DMS153 (cell line): ENCODE measurements around the gene TEX26.

Source experiments
- DNase-seq: peaks from one replicate; lab custom pipeline; 2025; lab: John Stamatoyannopoulos, UW

The TEX26 gene

DNA sequence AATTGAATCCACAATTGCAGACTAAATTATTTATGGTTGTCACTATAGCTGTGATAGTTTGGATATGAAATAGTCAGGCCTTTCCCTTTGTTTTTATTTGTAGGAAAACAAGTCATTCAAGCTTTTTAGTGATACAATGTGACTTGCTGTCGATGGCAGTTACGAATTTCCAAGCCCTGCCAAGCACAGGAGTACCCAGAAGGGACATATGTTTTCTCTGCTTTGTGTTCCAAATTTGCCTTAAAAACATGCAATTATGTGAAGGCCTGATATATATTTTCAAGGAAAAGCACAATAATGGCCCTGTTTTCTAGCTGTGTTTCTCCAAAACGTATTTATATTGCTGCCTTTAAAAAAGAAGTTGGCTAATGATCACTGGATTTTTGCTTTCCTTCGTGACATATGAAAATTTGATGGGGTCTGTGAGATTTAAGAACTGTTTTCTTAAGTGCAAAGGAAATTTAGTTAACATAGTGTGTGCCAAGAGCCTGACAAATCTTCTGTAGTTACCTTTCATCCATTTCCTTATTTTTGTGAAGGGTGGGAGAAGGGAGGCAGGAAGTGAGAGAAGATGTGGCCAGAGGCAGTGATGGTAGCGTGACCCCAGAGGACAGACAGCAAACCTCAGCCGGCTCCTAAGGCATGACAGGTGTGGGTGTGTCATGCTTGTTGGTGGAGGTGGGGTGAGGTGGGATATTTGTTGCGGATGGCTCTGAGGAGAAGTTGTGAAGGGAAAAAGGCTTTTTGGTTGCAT, 79.6 kb downstream of the TEX26 start:
- no peak for DNase-seq

DNA sequence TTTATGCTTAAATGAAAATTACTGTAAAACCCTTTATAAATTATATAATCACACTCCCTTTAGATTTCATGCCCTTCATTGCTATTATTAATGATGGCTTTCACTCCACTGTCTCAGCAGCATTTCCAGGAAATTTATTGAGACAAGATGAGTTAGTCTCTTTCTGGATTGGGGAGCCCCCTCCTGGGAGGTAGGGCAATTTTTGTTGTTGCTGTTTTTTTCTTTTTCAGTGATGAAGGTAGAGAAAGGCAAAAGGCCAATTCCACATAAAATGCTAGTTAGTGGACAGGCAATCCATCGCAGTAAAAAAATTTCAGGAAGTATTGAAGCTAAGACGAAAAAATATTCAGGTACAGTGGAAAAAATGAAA, 80.2 kb downstream of the TEX26 start:
- no peak for DNase-seq

DNA sequence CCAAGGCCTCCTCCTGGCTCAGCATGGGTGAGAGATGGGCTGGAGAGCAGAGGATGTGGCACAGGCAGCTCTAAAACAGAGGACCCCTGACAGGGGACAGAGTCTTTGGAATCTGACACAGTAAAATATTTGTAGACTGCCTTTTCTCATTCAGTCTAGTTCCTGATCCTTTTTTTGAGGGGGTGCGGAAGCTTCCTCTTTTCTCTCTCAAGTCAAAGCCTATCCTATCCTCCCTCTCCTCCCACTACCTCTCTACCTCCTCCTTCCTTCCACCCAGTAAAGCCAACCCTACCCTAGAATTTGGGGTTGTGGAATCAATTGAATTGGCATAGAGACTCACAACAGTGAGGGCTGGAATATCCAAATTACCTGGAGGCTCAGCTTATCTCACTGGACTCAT, 82.0 kb downstream of the TEX26 start:
- DNase-seq = no peak

DNA sequence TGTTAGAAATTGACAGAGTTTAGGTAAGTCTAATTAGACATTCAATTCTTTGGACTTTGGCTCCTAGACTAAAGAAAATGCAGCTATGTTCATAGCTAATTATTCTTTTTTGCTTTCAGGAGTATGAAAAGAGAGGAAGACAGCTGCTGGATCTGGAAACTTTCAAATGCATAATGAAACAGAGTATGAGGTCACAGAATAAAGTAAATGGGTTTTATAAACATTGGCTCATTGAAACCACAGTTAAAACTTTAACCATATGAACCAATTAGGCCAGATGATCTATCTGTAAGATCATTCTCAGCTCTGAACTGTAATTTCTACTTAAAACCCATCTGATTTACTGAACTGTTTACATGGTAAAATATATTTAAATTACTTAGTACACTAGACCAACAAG, 82.7 kb downstream of the TEX26 start:
- DNase-seq = no peak

DNA sequence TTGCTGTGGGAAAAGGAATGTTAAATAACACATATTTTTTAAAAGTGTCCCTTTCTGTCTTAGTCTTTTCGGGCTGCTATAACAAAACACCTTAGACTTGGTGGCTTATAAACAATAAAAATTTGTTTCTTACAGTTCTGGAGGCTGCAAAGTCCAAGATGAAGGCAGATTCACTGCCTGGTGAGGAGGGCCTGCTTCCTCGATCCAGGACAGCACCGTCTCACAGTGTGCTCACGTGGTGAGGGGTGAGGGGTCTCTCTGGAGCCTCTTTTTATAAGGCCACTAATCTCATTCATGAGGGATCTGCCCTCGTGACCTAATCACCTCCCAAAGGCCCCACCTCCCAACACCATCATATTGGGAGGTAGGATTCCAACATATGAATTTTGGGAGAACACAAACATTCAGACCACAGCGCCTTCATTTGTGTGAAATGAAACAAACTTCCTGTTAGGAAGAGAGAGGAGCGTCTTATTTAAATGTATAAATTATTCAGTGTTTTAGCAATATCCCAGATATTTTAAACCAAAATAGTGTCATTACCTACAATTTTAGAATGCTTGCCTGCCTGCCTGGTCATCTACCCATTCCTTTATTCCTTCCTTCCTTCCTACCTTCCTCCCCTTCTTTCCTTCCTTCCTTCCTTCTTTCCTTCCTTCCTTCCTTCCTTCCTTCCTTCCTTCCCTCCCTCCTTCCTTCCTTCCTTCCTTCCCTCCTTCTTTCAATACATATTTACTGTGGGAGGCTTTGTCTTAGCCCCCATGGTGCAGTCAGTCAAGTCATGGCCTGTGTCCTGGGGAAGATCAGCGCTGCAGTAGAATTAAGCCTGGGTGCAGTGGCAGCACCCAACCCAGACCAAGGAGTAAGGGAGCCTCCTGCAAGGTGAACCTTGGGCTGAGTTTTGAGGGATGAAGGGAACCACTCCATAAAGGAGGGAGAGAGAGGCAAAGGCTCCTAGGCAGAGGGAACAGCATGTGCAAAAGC, 84.2 kb downstream of the TEX26 start:
- DNase-seq = no peak

DNA sequence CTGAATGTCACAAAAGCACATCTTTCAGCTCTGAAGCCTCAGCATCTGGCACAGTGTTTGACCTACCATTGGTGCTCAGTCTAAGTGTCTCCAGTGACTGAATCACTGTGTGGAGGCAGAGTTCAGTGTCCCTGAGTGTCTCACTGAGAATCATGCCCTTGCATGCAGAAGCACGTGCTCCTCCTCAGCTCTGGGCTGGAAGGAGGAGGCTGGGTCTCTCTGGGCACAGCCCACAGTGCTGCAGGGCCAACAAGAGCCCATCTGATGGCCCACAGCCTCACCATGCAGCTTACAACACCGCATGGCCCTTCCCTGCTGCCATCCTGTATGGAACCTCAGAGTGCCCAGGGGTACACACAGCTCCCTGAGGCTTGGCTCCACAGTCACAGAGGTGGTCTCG, 86.1 kb downstream of the TEX26 start:
- DNase-seq = no peak

DNA sequence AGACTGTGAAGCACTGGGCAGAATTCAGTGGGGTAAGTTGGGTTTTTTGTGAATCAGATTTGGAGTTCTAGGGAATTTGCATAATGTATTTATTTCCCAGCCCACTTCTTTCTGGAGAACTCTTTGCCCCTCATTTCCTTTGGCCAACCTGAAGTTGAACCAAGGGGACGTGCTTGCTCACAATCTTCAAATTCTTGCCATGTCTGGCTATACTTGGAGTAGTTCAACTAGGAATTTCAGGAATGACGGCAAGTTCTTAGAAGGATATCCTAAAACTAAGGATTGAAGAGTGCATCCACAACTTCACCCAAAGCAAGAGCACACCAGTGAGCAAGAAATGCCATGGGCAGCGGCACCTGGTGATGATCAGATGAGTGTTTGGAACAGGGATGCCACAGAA, 88.5 kb downstream of the TEX26 start:
- DNase-seq = no peak

DNA sequence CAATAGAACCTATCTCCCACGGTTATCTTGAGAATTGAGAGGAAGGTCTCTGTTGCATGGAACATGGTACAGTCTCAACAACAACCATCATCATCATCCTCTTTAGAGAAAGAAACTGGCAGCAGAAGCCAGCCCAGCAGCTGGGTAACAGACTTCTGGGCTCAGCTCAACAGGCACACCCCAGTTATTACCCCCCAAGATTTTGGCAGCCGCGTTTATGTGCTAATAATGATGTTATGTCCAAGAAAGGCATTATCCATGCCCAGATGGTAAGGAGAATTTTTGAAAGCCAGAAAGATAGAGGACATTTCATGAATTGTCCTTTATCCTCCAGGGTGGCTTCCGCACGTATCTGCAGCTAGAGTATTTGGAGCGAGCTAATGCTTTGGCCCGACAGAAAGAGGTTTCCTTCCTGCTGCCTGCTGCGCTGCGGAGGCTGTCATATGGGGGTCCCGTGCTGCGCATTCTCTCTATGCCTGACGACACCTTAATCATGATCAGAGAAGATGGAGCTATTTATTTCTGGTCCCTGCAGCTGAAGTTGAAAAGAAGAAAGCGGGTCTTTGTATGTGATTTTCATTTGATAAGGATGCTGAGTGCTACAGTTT, 89.9 kb downstream of the TEX26 start:
- DNase-seq = no peak

DNA sequence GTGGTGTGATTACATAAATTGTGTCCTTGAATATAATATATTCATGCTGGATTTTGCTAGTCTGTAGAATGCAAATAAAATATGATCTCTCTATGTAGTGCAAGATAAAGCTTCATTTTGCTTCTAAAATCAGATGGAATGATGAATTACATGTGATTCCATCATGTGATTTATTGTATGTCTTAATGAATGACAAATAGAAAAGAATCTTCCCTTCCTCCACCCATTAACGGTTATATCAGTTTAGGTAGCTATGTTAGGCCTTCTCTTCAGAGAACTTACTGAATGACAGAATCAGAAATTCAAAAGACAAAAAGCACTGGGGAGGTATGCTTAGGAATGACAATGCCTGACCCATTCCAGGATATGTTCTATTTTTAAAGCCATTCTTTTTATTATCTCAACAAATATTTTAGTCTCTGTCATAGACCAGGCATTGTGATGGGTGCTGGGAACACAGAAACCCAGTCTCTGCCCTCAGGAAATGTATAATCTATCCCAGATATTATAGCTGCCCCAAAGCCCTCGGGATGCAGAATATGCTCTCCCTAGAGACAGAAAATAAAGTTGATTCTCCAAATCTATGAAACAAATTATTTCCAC, 90.6 kb downstream of the TEX26 start:
- no peak for DNase-seq
